Cerebellar cortex (tissue), 1 donor: Measurements from ENCODE around the gene ZNF839.
"Not testable (repeated sequence)": the region's sequence is repeated elsewhere in the genome, so short reads cannot be mapped to it uniquely, and the experiment has no call there.

Experiments
- DNase-seq: peaks from one replicate; pipeline ENCODE4 v3.0.0-alpha.2; 2015; ENCODE audit warnings: low spot score

The ZNF839 gene

DNA sequence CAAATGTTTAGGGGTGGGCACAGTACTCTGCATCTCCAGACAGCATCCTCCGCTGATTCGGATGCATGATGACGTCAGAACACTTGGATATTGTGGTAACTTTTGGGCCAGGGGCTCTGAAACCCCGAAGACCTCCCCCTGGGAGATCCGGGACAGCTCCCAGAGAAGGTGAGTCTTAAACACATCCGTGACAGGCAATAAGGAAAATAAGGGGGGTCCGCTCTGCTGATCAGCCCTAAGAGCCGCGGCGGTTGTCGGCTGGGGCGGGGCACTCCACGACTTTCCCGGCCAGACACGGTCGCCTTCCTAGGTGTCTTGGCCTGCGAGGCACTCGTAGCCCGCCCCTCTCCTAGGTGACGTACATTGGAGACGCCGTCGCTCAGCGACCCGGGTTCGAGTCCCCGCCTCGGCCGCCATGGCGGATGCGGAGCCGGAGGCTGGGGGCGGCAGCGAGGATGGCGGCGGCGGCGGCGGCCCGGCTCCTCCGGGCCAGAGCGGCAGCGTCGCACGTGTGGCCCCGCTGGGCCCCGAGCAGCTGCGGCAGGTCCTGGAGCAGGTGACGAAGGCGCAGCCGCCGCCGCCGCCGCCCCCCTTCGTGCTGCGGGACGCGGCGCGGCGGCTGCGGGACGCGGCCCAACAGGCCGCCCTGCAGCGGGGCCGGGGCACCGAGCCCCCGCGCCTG, at the start of gene ZNF839:
Gene ZNF839, plus strand, starts transcription at position 396 of the 682 bp plus-strand sequence. Its CDS starts 20 bp downstream, at position 416.
- DNase-seq, result peak; percentile 89

DNA sequence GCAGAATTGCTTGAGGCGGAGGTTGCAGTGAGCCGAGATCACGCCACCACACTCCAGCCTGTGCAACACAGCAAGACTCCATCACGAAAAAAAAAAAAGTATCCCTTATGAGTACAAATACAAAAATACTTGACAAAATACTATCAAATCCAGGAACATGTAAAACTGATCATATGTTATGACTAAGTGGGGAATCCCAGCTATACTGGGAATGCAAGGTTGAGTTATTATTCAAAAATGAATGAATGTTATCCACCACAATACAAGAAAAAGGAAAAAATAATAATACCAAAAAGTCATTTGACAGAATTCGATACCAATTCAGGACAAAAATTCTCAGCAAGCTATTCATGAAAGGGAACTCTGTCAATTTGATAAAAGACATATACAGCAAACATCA, 47.2 kb upstream of the ZNF839 start:
- no peak for DNase-seq

DNA sequence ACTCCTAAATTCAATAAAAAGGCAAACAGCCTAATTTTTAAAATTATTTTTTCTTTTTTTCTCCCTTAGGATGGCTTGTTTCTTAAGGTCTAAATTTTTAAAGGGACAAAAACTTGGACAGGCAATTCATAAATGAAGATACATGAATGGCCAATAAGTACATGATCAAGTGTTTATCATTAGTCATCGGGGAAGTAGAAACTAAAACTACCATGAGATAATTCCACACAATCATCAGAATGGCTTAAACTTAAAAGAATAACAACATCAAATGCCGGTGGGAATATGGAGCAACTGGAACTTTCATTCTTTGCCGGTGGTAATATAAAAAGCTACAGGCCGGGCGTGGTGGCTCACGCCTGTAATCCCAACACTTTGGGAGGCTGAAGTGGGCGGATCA, 43.7 kb upstream of the ZNF839 start:
- DNase-seq, result no peak

DNA sequence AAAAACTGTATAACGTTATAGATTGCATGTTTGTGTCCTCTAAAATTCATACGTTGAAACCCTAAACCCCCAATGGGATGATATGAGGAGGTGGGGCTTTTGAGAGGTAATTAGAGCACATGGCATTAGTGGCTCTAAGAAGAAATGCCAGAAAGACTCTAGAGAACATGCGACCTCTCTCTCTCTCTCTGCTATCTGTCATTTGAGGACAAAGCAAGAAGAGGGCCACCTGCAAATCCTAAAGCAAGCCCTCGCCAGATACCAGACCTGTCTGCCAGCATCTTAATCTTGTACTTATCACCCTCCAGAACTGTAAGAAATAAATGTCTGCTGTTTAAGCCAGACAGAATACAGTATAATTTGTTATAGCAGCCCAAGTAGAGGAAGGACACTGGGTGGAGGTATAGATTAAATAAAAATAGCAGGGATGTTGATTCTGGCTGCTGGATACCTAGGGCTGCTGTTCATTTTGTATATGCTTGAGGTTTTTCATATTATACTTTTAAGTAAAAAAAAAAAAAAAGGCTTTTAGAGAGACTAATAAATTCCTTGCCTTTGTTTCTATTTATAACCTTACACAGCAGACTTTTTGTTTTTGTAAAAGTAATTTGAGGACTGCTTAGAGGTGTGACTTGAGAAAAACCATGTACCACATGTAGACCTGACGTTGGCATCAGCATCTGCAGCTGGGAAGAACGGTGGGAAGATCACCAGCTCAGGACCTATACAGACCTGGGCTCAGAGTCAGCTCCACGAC, 41.5 kb upstream of the ZNF839 start:
- DNase-seq, result no peak

DNA sequence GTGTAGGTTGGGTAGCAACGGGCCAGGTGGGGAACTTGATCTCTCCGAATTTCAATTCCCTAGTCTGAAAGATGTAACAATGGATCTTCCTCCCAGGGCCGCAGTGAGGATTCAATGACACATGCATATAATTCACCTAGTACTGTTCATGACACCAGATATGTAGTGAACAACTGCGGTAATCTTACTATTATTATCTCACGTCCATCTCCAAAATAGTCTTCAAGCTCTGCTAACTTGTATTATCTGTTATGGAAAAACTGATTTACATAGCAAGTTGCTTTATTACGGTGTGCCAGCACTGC, 41.0 kb upstream of the ZNF839 start:
- DNase-seq, result no peak

DNA sequence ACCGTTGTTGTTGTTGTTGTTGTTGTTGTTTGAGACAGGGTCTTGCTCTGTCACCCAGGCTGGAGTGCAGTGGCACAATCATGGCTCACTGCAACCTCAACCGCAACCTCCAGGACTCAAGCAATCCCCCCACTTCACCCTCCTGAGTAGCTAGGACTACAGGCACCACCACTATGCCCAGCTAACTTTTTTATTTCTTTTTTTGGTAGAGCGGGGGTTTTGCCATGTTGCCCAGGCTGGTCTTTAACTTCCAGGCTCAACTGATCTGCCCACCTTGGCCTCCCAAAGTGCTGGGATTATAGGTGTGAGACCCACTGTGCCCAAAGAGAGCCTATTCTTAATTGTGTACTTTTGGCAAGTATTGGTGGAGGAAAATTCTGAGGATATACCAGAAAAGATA, 40.3 kb upstream of the ZNF839 start:
- no peak for DNase-seq

DNA sequence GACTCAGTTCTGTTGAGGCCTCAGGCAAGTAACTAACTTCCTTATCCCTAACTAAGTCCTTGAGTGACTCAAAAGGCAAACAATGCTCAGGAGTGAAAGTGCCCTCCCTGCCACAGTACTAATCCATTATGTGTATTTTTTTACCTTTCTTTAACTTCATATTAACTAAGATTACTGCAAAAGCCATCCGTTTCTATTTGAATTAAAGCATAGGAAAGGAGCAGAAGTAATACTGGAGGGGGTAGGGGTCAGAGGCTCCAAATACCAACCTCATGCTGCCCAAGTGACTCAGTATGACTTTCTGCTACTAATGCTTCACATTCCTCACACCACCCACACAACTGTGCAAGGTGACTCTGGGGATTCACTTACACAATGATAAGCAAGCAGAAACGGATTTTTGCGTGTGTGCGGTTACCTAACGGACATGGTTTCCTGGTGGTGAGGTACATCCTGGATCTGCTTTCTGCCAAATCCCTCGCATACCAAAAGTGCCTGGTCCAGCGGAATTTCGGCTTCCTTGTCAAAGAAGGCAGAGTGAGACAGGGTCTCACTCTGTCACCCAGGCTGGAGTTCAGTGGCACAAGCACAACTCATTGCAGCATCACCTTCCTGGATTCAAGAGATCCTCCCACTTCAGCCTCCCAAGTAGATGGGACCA, 39.7 kb upstream of the ZNF839 start:
- no peak for DNase-seq

DNA sequence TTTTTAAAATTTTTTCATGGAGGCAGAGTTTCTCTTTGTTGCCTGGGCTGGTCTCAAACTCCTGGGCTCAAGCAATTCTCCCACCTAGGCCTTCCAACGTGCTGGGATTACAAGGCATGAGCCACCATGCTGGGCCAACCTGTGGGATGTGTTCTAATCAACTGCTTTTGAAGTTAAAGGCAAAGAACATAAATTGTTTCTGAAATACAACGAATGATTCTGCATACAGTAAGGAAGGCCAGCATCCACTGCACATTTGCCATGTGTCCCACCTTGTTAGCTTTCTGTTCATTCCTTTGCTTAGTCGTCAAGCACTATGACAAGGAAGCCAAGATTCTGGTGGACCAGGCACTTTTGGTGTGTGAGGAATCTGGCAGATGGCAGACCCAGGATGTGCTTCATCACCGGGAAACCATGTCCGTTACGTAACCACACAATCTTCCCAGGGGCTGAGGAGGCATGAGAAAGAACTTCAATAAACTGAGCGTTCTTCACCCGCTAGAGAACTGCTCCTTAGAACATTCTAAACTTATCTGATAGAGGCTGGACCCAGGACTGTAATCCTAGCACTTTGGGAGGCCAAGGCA, 39.1 kb upstream of the ZNF839 start:
- DNase-seq, result no peak

DNA sequence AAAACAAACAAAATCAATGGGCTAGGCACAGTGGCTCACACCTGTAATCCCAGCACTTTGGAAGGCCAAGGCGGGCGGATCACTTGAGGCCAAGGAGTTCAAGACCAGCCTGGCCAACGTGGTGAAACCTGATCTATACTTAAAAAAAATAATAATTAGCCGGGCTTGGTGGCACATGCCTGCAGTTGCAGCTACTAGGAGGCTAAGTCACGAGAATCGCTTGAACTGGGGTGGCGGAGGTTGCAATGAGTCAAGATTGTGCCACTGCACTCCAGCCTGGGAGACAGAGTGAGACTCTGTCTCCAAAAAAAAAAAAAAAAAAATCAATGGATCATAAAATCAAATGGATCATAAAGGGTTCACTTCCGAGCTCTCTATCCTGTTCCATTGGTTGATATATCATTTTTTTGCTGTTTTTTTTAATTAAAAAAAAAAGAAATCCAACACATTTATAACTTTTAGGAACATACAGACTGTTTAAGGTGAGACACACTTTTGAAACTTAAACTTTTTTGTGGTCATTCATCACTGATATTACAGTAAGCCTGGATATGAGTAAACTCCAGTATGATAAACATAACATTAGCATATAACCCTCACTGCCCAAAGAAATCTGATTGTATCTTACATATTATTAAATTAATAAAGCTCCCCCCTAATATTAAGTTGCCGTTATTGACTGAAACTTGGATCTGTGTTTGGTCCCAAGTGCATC, 36.6 kb upstream of the ZNF839 start:
- DNase-seq, result no peak

DNA sequence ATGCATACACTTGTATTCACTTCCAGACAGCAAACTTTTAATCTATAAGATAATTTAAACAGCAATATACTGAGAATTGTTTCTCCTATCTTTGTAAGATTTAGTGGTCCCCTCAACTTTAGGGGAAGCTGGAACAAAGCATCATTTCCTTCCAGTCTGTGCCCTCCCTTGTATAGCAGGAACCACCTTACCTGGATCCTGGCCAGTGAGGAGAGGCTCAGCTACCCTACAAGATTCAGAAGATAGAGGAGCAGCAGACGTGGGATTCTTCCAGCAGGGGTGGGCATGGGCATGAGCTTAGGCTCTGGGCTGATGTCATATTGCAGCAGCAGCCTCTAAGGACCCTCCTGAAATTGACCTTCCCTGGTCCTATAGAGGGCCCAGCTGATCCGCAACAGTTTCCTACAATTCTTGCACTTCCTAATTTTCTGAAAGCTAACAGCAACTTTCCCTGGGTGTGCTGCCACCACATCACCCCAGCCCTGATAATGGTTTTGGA, 35.9 kb upstream of the ZNF839 start:
- DNase-seq, result no peak

DNA sequence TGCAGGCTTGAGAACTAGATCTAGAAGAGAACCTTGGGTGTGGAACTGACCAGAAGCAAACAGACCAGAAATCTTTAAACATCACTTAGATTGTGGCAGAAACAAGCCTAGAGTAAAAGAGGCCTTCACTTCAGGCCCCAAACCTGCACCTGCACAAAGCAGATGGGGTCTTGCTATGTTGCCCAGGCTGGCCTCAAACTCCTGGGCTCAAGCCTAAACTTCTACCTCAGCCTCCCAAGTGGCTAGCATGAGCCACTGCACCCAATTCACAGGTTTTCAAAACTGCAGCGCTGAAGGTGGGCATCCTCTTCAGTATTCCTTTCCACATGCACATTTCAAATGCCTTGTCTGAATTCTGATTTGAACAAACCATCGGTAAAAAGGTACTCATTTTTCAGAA, 34.4 kb upstream of the ZNF839 start:
- DNase-seq, result no peak

DNA sequence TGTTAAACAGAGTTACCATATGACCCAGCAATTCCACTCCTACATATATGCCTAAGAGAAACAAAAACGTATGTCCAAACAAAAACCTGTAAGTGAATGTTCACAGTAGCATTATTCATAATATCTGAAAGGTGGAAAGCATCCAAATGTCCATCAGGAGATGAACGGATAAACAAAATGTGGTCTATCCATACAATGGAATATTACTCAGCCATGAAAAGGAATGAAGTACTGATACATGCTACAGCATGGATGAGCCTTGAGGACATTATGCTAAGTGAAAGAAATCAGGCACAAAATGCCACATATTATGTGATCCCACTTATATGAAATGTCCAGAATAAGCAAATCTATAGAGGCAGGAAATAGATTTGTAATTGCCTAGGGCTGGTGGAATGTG, 31.4 kb upstream of the ZNF839 start:
- DNase-seq, result no peak

DNA sequence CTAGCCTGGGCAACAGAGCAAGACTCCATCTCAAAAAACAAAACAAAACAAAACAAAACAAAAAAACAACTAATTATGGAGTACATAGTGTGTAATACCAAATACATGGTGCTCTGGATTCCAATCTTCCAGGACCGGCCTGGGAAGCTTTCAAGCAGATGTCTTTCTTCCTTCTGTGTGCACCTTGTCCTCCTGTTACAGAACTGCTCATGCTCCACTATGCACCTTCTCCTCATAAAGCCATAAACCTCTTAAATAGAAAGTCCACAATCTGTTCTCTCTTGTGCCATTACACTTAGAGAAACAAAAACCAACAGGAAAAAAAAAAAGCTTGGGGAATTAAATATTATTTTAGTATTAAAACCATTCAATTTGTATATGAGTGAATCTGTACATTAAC, 27.1 kb upstream of the ZNF839 start:
- no peak for DNase-seq

DNA sequence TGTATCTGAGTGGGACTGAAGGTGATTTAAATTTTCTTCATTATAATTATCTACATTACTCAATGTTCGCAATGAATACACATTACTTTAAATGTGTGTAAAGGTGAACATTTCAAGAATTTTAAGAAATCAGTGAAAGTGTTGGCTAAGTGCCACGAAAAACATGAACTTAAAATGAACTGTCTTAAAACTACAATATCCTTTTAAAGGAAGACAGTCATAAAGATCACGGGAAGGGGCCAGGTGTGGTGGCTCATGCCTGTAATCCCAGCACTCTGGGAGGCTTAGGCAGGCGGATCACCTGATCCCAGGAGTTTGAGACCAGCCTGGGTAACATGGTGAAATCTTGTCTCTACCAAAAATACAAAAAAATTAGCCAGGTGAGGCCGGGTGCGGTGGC, 25.8 kb upstream of the ZNF839 start:
- DNase-seq, result no peak

DNA sequence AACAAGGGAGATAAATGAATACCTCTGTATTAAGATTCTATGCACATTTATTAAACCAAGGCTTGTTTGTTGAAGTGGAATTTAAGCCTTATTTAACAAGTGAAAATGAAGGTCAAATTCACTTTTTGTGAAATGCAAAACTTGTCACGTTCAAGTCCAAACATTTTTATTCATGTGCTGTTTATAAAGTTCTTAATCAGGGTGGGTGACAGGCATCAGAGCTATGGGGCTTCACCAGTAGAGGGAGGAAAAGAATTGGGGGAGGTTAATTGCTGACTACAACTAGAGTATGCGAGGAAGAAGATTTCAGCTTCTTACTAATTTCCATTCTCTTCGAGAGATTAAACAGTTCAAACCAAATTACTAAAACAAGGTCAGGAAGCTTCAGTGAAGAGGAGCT, 24.3 kb upstream of the ZNF839 start:
- no peak for DNase-seq

DNA sequence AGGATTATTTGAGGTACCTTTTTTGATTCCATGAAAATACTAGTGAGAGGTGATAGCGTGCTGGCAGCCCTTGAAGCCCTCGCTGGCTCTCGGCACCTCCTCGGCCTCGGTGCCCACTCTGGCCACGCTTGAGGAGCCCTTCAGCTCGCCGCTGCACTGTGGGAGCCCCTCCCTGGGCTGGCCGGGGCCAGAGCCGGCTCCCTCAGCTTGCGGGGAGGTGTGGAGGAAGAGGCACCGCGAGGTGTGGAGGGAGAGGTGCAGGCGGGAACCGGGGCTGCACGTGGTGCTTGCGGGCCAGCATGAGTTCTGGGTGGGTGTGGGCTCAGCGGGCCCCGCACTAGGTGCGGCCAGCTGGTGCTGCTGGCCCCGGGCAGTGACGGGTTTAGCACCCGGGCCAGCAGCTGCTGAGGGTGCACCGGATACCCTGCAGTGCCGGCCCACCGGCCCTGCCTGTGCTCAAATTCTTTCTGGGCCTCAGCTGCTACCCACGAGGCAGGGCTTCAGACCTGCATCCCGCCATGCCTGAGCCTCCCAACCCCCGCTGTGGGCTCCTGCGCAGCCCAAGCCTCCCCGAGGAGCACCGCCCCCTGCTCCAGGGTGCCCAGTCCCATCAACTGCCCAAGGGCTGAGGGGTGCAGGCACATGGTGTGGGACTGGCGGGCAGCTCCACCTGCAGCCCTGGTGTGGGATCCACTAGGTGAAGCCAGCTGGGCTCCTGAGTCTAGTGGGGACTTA, 21.9 kb upstream of the ZNF839 start:
- DNase-seq, result no peak

DNA sequence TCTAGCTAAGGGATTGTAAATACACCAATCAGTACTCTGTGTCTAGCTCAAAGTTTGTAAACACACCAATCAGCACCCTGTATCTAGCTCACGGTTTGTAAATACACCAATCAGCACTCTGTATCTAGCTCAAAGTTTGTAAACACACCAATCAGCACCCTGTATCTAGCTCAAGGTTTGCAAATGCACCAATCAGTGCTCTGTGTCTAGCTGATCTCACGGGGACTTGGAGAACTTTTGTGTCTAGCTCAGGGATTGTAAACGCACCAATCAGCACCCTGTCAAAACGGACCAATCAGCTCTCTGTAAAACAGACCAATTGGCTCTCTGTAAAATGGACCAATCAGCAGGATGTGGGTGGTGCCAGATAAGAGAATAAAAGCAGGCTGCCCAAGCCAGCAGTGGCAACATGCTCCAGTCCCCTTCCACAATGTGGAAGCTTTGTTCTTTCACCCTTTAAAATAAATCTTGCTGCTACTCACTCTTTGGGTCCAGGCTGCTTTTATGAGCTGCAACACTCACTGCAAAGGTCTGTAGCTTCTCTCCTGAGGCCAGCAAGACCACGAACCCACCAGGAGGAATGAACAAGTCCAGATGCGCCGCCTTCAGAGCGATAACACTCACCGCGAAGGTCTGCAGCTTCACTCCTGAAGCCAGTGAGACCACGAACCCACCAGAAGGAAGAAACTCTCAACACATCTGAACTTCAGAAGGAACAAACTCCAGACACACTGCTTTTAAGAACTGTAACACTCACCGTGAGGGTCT, 21.1 kb upstream of the ZNF839 start:
- not testable (repeated sequence) for DNase-seq

DNA sequence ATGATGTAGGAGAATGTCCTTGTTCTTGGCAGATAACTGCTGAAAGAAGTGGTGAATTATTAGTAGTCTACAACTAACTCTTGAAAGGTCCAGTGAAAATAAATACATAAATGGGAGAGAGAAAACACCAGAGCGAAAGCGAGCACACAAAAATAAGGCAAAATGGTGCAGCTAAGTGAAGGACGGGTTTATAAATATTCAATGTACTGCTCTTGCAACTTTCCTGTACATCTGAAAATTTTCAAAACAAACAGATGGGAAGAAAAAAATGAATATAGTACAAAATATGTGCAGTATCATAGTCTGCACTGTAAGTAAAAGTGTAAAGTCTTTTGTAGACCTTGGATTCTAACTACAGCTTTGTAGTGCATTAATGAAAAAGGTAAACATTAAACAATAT, 15.9 kb upstream of the ZNF839 start:
- DNase-seq, result no peak

DNA sequence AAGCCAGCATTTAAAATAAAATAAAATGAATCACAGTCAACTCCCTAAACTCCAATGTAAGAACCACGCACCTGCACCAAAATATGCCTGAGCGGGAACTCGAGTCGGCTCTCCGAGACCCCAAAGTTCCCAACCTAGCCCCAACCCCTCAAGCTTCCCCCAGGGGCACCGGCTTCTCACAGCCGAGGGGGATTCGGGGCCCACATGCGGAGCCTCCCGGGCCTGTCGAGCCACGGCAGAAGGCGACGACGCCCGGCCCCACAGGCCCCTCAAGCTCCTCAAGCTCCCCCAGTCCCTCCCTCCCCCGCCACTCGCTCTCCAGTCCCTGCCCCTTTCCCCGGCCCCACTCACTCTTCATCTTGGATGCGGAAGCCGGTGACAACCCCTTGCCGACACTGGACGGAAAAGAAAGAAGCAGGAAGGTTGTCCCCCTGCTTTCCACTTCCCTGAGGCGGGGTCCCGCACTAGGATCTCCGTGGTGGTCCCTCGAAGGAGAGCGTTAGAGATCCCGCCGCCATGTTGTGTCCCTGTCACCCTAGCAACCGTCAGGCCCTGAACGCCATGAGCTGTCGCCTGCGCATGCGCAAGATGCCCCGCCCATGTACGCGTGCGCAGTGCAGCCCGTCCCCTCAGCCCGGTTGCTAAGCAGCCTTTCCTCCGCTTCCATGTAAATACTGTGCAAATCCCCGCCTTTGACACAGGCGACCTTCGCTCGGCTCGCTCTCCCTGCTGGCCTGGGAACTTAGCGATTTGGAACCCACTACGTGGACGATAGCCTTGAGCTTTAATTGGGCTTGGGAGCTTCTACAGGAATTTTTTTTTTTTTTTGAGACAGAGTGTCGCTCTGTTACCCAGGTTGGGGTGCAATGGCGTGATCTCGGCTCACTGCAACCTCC, 14.7 kb upstream of the ZNF839 start, which contains the start of gene MOK:
Gene MOK, minus strand, starts transcription at position 554 of the 896 bp plus-strand sequence. Its CDS starts 196 bp downstream, at position 358.
- peak; percentile 97 for DNase-seq
